RPMI7951 (cell line): ENCODE measurements around the gene PRELID3B. TPM values are rescaled to one million over a fixed set of nuclear protein-coding genes. Genes with fewer than 3 reads are reported as not detected.

ENCODE experiments used
- DNase-seq: peaks from one replicate; pipeline ENCODE4 v3.0.0-alpha.2; 2012; ENCODE audit warnings: low read depth
- total RNA-seq: library from RNA; depleted of rRNA; stranded (reverse); fragments of >200 nt; shearing (Covaris generic); gene quantifications from 2 replicates; pipeline ENCODE4 v1.2.3, GENCODE V29; 2014; rRNA removed

PRELID3B gene
- total RNA-seq, 1 experiment from 2014 or later, result 168 TPM

GRCh38 chr20:58995461-58996225 is 46.9 kb downstream of the PRELID3B start:
- DNase-seq, result no peak

GRCh38 chr20:58994390-58995159 is 48.0 kb downstream of the PRELID3B start:
- DNase-seq, result no peak

- DNase-seq, result no peak
Measured at GRCh38 chr20:58993332-58994248, 49.0 kb downstream of the PRELID3B start.

GRCh38 chr20:58992911-58993310 is 49.7 kb downstream of the PRELID3B start:
- no peak for DNase-seq

- DNase-seq, result no peak
Measured at GRCh38 chr20:58991715-58992114, 50.9 kb downstream of the PRELID3B start.

GRCh38 chr20:58990651-58991445 is 51.7 kb downstream of the PRELID3B start:
- DNase-seq, result no peak

- no peak for DNase-seq
Measured at GRCh38 chr20:58989196-58989595, 53.4 kb downstream of the PRELID3B start.

GRCh38 chr20:58988565-58988882 is 54.1 kb downstream of the PRELID3B start:
- no peak for DNase-seq

- no peak for DNase-seq
Measured at GRCh38 chr20:58987790-58988564, 54.6 kb downstream of the PRELID3B start.

- no peak for DNase-seq
Measured at GRCh38 chr20:58986968-58987517, 55.5 kb downstream of the PRELID3B start.

- DNase-seq, result no peak
Measured at GRCh38 chr20:58986286-58986967, 56.2 kb downstream of the PRELID3B start.

- DNase-seq, result no peak
Measured at GRCh38 chr20:58985656-58986055, 56.9 kb downstream of the PRELID3B start.

- no peak for DNase-seq
Measured at GRCh38 chr20:58984691-58985090, 57.9 kb downstream of the PRELID3B start.

Other genes with a start within 250 kb of the PRELID3B start
- gene GNAS-AS1, start 191.9 kb downstream of the PRELID3B start, total RNA-seq, result 1.1 TPM in 2 replicates
- 853 and 1,108 TPM in 2 replicates for gene GNAS, start 190.1 kb downstream of the PRELID3B start, total RNA-seq
- gene NELFCD, start 61.5 kb downstream of the PRELID3B start, total RNA-seq, result 82.8 and 87.3 TPM in 2 replicates
- 385 and 586 TPM in 2 replicates for gene CTSZ, start 35.5 kb downstream of the PRELID3B start, total RNA-seq
- gene TUBB1, start 23.4 kb downstream of the PRELID3B start, total RNA-seq, result 0.12 and 0.20 TPM in 2 replicates
- 124 and 138 TPM in 2 replicates for gene ATP5F1E, start 10.5 kb downstream of the PRELID3B start, total RNA-seq
- not detected in 2 replicates for gene ZNF831, start 121.0 kb upstream of the PRELID3B start, total RNA-seq